Measurements from ENCODE around the gene SLC6A8. TPM values are rescaled to one million over a fixed set of nuclear protein-coding genes. Genes with fewer than 3 reads are reported as not detected.
"Not testable (repeated sequence)": the region's sequence is repeated elsewhere in the genome, so short reads cannot be mapped to it uniquely, and the experiment has no call there.

The SLC6A8 gene
- total RNA-seq, 2 donors from 2014 or later = 25.4 to 95.4 TPM

DNA sequence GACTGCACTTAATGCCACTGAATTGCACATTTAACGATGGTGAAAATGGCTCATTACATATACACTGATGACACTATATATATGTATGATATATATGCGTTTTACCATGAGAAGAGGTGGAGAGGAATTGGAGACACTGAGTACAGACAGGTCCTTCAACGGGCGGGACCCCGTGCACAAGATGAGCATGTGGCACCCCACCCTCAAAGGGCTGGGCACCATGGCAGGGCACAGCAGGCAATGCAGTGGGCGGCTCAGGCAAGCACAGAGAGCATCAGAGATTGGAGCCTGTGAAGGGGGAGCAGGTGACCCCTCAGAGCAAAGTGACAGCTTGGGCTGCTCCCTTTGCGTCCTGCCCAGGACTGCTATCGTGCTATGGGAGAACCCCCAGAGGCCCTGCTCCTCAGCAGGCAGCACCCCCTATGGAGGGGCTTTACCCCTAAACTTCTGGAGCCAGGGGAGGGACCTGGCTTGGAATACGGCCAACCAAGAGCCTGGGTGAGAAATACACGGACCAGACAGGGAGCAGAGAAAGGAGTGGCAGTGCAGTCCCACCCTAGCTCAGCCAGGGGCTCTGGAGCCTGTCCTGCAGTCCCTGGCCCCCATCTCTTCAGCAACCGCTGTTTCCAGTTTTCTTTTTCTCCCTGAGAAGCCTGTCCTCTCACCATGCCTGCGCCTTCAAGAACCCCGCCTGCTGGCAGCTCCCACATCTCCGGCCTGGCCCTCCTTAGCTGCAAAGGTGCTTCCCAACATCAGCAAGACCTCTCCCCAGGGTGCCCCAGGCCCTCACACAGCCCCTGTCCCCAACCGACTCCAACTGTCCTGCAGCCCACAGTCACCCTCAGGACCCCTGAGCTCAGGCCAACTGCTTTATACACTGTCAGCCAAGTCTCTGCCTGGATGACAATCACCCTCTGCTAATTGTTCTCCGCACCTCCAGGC lies 10.5 kb downstream of the SLC6A8 start:
- H3K9me3 ChIP-seq = no peaks in the 10 kb centered on the region
- intact Hi-C loops (cut with DNase I) = no loop called here
- no peak overlapping the region for H3K4me3 ChIP-seq
- no peaks in the 10 kb centered on the region for H3K36me3 ChIP-seq
- TF ChIP-seq, protein P1, sequence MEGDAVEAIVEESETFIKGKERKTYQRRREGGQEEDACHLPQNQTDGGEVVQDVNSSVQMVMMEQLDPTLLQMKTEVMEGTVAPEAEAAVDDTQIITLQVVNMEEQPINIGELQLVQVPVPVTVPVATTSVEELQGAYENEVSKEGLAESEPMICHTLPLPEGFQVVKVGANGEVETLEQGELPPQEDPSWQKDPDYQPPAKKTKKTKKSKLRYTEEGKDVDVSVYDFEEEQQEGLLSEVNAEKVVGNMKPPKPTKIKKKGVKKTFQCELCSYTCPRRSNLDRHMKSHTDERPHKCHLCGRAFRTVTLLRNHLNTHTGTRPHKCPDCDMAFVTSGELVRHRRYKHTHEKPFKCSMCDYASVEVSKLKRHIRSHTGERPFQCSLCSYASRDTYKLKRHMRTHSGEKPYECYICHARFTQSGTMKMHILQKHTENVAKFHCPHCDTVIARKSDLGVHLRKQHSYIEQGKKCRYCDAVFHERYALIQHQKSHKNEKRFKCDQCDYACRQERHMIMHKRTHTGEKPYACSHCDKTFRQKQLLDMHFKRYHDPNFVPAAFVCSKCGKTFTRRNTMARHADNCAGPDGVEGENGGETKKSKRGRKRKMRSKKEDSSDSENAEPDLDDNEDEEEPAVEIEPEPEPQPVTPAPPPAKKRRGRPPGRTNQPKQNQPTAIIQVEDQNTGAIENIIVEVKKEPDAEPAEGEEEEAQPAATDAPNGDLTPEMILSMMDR (IDR thresholded peaks at IDR 0.05) = no peak
- no peak for TF ChIP-seq POLR2A (IDR thresholded peaks at IDR 0.05)
- no peak for TF ChIP-seq POLR2AphosphoS5 (IDR thresholded peaks at IDR 0.05)
- H3K4me1 ChIP-seq (replicated peaks) = no peaks in the 10 kb centered on the region
- no peak overlapping the region for H3K27ac ChIP-seq
- WGBS = 79% methylated on average over 15 of the region's 16 CpGs
- no peaks in the 10 kb centered on the region for H3K27me3 ChIP-seq (replicated peaks; ENCODE audit: insufficient read depth)
- no peak for DNase-seq (ENCODE audit: low spot score)

DNA sequence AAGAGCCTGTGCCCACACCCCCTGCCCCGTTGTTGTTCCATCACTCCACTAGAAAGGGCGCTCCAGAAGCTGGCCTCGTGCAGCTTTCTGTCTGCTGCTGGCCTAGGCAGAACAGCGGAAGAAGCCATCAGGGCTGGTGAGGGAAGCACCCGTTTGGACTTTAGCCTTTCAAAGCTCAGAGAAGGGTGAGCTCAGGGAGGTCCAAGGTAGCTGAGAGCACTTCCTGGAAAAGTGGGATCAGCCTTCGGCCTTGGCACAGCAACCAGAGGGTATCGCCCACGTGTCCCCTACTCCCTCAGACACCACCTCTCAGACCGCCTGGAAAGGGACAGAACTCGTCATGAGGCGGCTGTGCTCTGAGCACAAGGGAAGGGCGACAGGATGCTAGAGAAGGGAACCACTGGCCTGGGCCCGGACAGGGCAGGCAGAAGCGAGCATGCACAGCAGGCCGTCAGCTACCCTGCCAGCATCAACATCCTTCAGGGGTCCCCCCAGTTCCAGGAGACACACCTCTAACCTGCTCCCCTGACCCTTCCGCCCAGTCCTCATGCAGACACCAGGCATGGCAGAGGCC lies 11.6 kb downstream of the SLC6A8 start:
- H3K27me3 ChIP-seq (replicated peaks; ENCODE audit: insufficient read depth); H3K9me3 ChIP-seq; H3K4me1 ChIP-seq (replicated peaks); DNase-seq (ENCODE audit: low spot score); H3K4me3 ChIP-seq; intact Hi-C loops (cut with DNase I); H3K36me3 ChIP-seq: not testable (repeated sequence)
- H3K27ac ChIP-seq = peak overlapping the region in 1 of 2 donors; percentile 60
- 90% methylated on average over 7 of the region's 16 CpGs for WGBS

DNA sequence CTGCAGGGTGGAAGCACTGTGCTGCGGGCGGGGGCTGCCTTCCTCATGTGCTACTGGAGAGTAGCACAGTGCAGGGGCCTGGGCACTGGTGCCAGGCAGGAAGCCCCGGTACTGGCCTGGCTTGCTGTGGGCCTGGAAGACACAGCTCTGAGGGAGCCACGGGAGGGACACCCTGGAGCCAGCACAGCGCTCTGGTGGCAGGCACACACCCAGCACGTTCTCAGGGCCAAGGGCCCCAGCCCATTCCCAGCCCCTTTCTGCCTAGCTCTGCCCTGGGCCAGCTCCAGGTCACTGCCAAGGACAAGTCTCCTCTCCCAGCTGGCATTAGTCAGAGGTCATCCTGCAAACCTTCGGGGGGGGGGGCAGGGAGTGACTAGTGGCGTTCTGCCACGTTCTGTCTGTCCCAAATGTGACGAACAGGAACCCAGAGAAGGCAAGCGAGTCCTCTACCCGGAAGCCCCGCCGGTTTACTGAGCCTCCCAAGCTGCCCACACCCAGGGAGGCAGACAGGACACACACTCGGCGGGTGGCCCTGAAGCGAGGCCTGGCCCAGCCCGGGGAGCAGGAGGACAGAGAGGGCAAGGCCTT lies 12.2 kb downstream of the SLC6A8 start:
- peak overlapping the region; percentile 56 to 60 for H3K27ac ChIP-seq
- not testable (repeated sequence) for H3K27me3 ChIP-seq (replicated peaks; ENCODE audit: insufficient read depth); H3K36me3 ChIP-seq; H3K9me3 ChIP-seq; H3K4me3 ChIP-seq; DNase-seq (ENCODE audit: low spot score); H3K4me1 ChIP-seq (replicated peaks)
- intact Hi-C loops (cut with DNase I) = loop anchor here (10.0 kb wide), 1 partner anchor 145 kb away; no protein-coding TSS in a partner anchor
- 59% methylated on average over 4 of the region's 18 CpGs for WGBS

DNA sequence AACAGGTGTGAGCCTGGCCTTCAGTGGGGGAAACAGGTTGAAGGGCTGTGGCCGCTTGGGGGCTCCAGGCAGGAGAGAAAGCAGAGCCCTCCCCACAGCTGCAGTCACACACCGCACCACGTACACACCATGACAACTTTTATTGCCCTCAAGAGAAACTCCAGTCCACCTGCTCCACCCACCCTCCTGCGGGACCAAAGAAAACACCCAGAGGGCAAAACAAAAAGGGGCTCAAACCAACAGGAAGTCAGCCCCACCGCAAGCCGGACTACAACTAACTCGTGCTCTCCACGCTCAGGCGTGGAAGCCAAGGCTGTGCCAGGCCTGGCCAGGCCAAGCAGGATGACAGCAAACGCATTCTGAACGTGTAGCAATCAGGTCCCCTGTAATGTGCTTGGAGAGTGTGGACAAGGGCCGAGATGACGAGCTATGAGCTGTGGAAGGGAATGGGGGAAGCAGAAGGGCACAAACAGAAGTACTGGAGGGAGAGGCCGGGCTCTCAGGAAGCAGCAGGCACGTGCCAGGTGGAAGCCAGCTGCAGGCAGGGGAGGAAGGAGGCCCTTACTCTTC lies 12.7 kb downstream of the SLC6A8 start:
- Histone ChIP-seq H3K9me3 (no peaks in the 10 kb centered on the region), H3K4me3 (no peak overlapping the region), H3K36me3 (no peaks in the 10 kb centered on the region), H3K4me1 (replicated peaks) (no peaks in the 10 kb centered on the region), H3K27me3 (replicated peaks; ENCODE audit: insufficient read depth) (no peaks in the 10 kb centered on the region), H3K27ac (peak overlapping the region; percentile 56 to 60)
- intact Hi-C loops (cut with DNase I) = loop anchor here (10.0 kb wide), 1 partner anchor 146 kb away; no protein-coding TSS in a partner anchor
- WGBS = 53% methylated on average over 15 of the region's 15 CpGs
- no peak for DNase-seq (ENCODE audit: low spot score)
- TF ChIP-seq POLR2A (IDR thresholded peaks at IDR 0.05) (no peak), POLR2AphosphoS5 (IDR thresholded peaks at IDR 0.05) (no peak)
- TF ChIP-seq, protein P1 (IDR thresholded peaks at IDR 0.05) = no peak

DNA sequence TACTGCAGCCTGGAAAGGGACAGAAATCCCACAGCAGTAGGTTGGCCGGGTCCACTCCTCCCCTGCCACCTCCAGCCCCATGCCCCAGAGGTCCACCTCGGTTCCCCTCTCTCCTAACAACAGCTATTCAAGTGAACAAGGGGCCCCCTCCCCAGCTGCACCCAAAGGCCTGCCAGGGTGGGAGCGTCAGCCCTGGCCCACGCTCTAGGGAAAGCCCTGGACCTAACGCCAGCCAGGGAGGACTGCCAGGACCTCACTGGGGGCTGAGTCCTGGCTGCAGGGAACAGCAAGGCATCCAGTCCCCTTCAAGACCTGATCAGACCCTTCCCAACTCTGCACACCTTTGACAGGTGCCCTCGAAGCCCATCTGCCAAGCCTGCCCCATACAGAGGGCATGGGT lies 13.2 kb downstream of the SLC6A8 start:
- WGBS = 72% methylated on average over 6 of the region's 6 CpGs
- TF ChIP-seq, protein P1 (IDR thresholded peaks at IDR 0.05) = no peak
- no peak for TF ChIP-seq POLR2A (IDR thresholded peaks at IDR 0.05)
- TF ChIP-seq POLR2AphosphoS5 (IDR thresholded peaks at IDR 0.05) = no peak
- H3K36me3 ChIP-seq = no peaks in the 10 kb centered on the region
- no peak overlapping the region for H3K4me3 ChIP-seq
- no peaks in the 10 kb centered on the region for H3K9me3 ChIP-seq
- H3K4me1 ChIP-seq (replicated peaks) = no peaks in the 10 kb centered on the region
- no peak for DNase-seq (ENCODE audit: low spot score)
- H3K27me3 ChIP-seq (replicated peaks; ENCODE audit: insufficient read depth) = no peaks in the 10 kb centered on the region
- peak overlapping the region; percentile 56 to 60 for H3K27ac ChIP-seq
- intact Hi-C loops (cut with DNase I) = loop anchor here (10.0 kb wide), 1 partner anchor 146 kb away; no protein-coding TSS in a partner anchor

Measured in prostate gland (tissue), 2 donors.